Loucy (cell line): ENCODE data around the gene STX10.

Experiments used
- CTCF ChIP-seq: fragments of 200-600 bp; sonication (generic); conservative IDR thresholded peaks from 2 replicates; pipeline ENCODE4 v1.5.1; 2014; ENCODE audit warnings: mild to moderate bottlenecking, antibody characterized with exemption, low read length
- EZH2phosphoT487 ChIP-seq: fragments of 200-600 bp; IDR thresholded peaks from 2 replicates; pipeline ENCODE4 v1.6.1; 2018; ENCODE audit warnings: antibody characterized with exemption, mild to moderate bottlenecking, moderate library complexity, borderline replicate concordance

DNA sequence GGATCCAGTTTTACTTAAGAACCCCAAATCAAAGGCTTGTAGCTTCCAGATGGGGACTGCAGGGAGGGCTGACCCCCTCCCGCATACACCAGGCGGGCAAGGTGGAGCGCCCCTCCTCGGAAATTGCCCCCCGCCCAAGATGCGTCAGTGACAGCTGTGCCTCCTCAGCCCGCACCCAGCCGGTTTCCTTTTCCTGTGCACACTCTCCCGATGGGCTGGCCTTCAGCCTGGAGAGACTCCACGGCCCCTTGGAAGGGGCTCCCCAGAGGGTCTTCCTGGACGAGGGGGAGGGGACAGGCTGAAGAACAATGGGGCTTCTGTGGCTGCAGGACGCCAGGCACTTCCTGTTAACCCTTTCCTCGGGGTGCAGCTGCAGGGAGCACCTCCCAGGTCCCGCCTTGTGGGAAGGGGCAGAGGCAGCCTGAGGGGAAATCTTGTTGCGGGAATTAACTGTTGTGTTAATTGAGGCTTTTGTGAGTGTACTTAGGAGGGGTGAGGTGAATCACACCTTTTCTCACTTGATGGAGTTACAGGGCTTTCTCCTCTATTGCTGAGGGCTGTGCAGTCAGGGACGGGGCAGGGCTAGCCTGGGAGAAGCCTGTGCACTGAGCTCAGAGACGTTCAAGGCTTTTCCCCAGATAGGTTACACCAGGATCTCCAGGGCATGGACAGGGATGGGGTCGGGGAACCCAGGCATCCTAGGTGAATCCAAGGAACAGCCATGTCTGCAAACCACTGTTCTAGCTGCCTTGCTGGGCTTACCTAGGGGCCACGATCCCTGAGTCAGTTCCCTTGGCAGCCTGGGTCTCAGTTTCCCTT, 14.4 kb upstream of the STX10 start:
- no peak for TF ChIP-seq CTCF
- TF ChIP-seq EZH2phosphoT487 = no peak
